A549 (cell line): ENCODE data around the gene C4BPB.

ENCODE experiments used
- CEBPB ChIP-seq, 2 experiments: fragments of >200 bp in 1 of 2; sonication (Bioruptor Twin) in 1 of 2; formaldehyde crosslinking in 1 of 2; IDR thresholded peaks; 2 replicates each; pipeline ENCODE4 v1.6.1; 2012 to 2016
- CTCF ChIP-seq: fragments of >200 bp; sonication (Bioruptor Twin); formaldehyde crosslinking; IDR thresholded peaks from 3 replicates; pipeline ENCODE4 v1.5.1; 2016
- ESRRA ChIP-seq: fragments of 150-350 bp; IDR thresholded peaks from 2 replicates; pipeline ENCODE4 v1.6.1; 2014; ENCODE audit warnings: mild to moderate bottlenecking, low read length, borderline replicate concordance
- JUNB ChIP-seq: fragments of >200 bp; sonication (Bioruptor Twin); formaldehyde crosslinking; IDR thresholded peaks from 2 replicates; pipeline ENCODE4 v1.6.1; 2016
- MAX ChIP-seq: IDR thresholded peaks from 2 replicates; pipeline ENCODE4 v1.6.1; 2012
- PBX3 ChIP-seq: IDR thresholded peaks from 2 replicates; pipeline ENCODE4 v1.6.1; 2012
- POLR2A ChIP-seq: IDR thresholded peaks from 2 replicates; pipeline ENCODE4 v1.6.1; 2012; ENCODE audit warnings: mild to moderate bottlenecking, low read length
- RAD21 ChIP-seq, 2 experiments: fragments of >200 bp in 1 of 2; sonication (Bioruptor Twin) in 1 of 2; formaldehyde crosslinking in 1 of 2; IDR thresholded peaks in 1 of 2; conservative IDR thresholded peaks in 1 of 2; 2 replicates in 1 of 2; 3 replicates in 1 of 2; pipeline ENCODE4 v1.6.1; 2012 to 2018; ENCODE audit warnings: inconsistent platforms in 1 of 2
- ZSCAN20 ChIP-seq: fragments of 250-450 bp; sonication (Bioruptor Pico); IDR thresholded peaks from 2 replicates; pipeline ENCODE4 v1.8.0; 2022; ENCODE audit warnings: mild to moderate bottlenecking, moderate library complexity

GRCh38 chr1:207145401-207146058 is 56.9 kb downstream of the C4BPB start:
- TF ChIP-seq CTCF = no peak
- no peak for TF ChIP-seq JUNB
- no peak for TF ChIP-seq PBX3
- TF ChIP-seq ESRRA = no peak
- no peak for TF ChIP-seq MAX
- no peak for TF ChIP-seq CEBPB (IDR thresholded peaks at IDR 0.05)
- TF ChIP-seq RAD21 (conservative IDR thresholded peaks at IDR 0.05 in 1 of 2, IDR thresholded peaks at IDR 0.05 in 1 of 2) = no peak
- no peak for TF ChIP-seq ZSCAN20 (CRISPR knock-in tag)
- TF ChIP-seq POLR2A = no peak
